Body of pancreas (tissue), 4 donors: ENCODE measurements around the gene SLC25A42.

Source experiments
- POLR2A ChIP-seq, 3 donors: fragments of 450-650 bp; IDR thresholded peaks; one replicate each; pipeline ENCODE4 v1.6.1; 2016; ENCODE audit warnings: antibody characterized with exemption in 3 of 3, mild to moderate bottlenecking in 2 of 3
- TF ChIP-seq, protein P1 (sequence below), 7 experiments: fragments of 450-650 bp in 4 of 7; fragments of 200-600 bp in 3 of 7; sonication (generic) in 3 of 7; IDR thresholded peaks; one replicate each; pipeline ENCODE4 v1.5.1; 2016 to 2019; ENCODE audit warnings: antibody characterized with exemption in 7 of 7

- TF ChIP-seq, protein P1, sequence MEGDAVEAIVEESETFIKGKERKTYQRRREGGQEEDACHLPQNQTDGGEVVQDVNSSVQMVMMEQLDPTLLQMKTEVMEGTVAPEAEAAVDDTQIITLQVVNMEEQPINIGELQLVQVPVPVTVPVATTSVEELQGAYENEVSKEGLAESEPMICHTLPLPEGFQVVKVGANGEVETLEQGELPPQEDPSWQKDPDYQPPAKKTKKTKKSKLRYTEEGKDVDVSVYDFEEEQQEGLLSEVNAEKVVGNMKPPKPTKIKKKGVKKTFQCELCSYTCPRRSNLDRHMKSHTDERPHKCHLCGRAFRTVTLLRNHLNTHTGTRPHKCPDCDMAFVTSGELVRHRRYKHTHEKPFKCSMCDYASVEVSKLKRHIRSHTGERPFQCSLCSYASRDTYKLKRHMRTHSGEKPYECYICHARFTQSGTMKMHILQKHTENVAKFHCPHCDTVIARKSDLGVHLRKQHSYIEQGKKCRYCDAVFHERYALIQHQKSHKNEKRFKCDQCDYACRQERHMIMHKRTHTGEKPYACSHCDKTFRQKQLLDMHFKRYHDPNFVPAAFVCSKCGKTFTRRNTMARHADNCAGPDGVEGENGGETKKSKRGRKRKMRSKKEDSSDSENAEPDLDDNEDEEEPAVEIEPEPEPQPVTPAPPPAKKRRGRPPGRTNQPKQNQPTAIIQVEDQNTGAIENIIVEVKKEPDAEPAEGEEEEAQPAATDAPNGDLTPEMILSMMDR (IDR thresholded peaks at IDR 0.05) = no peak
- no peak for TF ChIP-seq POLR2A (IDR thresholded peaks at IDR 0.05)
These were observed 14.4 kb upstream of the SLC25A42 start for GRCh38 chr19:19049406-19049805.
